Measurements from ENCODE around the gene KNCN.
A peak's percentile ranks its signal among the peaks of the same experiment; 100 is the strongest.

The KNCN gene

DNA sequence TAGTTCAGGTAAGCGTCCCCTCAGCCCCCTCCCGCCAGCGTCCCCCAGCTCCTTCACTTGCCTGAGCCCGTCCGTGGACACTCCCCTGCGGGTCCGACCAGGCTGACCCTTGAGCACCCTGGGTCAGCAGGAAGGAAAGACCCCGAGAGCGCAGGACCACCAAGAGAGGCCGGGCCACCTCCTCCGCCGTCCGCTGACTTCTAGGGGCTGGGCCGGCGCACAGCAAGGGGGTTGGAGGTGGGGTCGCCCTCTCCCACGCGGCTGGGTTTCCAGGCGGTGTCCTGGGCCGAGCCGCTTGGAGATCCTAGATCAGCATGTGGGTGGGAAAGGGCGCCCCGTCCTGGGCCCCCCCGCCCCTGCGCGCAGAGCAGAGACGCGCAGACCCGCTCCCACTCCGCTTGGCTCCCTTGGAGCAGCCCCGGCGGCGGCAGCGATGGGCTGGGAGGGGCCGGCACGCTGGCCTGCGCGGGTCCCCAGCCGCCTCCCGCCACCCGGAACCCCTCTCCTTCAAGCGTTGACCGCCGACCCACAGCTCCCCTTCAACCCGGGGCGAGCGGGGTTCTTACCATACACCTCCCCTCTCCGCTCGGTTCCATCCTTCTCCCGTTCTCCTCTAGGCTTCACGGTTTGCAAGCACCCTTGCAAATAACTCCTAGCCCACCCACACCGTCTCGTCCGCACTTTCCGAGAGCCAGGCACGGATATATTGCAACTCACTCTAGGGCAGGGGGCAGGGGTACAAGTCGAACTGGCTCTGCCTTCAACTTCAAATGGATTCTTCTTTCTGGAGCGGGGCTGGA lies 7.5 kb downstream of the KNCN start:
- no peak for DNase-seq

DNA sequence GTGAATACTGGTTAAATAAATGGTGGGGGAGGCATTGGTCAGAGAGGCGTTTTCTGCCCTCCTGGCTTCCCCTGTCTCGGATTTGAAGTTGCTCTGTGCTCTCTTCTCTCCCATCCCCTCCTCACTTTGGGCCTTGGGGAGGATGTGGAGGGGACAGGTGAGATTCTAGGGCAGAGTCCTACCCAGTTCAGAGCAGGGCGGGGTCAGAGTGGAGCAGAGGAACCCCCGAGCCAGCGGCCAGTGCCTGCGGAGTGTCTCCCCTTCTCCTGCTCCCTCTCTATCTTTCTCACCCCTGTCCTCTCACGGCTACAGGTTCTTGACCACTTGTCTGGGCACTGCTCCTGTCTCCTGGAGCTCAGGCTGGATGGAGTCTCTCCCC lies 8.1 kb downstream of the KNCN start:
- DNase-seq: no peak

- peak in 2 of 3 donors; percentile 29 to 50 for DNase-seq
These were observed 11.5 kb downstream of the KNCN start for GRCh38 chr1:46539972-46540371.

DNA sequence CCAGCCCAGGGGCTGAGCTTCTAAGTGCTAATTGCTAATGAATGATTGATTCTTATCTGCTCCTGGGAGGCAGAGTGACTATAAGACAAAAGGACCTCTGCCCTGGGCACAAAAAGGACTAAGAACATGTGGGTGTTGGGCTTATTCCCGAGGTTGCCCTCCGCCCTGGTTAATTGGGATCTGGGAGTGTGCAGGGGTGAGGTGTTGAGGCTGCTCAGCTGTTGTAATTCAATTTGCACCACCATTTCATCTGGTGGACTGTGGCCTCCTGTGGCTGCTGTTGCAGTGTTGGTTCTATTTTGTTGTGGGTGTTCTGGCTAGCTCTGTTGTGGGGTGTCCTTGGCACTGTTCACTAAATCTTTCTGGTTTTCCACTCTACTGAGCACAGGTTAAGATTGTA lies 13.3 kb downstream of the KNCN start:
- DNase-seq: no peak

GRCh38 chr1:46537651-46538050 lies 13.8 kb downstream of the KNCN start:
- no peak for DNase-seq

- no peak for DNase-seq
These were observed 14.9 kb downstream of the KNCN start for GRCh38 chr1:46536527-46536926.

DNA sequence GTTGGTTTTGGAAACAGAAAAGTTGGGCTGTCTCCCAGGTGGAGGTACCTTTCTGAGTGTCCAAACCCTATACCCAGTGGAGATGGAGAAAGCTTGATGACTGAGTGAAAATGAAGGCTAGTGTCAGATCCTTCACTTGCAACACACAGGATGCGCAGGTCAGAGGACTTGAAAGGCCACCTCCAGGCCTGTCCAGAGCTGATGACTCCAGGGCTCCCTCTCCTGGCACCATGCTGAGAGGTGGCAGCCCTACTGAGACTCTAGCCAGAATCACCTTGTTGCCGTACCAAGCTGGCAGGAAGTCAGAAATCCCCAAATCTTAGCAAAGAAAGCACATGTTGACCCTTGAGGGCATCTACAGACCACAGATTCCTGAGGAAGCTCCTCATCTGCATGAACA lies 16.4 kb downstream of the KNCN start:
- peak; percentile 53 to 66 (median 56) for DNase-seq

DNA sequence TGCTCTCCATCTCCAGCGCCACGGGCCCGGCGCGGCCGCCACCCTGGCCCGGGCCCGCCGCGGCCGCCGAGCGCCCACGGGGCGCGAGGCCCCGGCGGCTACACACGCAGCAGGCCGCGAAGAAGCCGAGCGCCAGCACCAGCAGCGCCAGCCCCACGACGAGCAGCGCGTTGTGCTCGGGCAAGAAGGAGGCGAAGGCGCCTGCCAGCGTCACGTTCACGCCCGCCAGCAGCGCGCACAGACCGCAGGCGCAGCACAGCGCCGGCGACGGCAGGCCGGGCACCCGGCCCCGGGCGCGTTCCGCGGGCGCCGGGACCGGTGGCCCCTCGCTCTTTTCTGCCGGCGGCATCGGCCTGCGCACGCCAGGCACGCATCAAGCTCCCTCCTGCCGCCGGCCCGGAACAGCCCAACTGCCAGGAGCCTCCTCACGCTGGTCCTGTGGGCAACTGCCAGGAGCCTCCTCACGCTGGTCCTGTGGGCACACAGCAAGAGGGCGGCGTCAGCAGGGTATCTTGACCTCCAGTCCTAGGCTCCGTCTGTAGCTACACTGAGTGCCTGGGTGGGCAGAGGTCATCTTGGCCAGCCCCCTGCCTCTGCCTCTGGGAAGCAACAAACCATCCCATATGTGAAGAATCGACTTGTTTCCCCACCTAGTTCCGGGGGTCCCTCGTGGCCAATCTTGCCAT lies 18.1 kb downstream of the KNCN start:
- DNase-seq: peak; percentile 30 to 62 (median 43)

DNA sequence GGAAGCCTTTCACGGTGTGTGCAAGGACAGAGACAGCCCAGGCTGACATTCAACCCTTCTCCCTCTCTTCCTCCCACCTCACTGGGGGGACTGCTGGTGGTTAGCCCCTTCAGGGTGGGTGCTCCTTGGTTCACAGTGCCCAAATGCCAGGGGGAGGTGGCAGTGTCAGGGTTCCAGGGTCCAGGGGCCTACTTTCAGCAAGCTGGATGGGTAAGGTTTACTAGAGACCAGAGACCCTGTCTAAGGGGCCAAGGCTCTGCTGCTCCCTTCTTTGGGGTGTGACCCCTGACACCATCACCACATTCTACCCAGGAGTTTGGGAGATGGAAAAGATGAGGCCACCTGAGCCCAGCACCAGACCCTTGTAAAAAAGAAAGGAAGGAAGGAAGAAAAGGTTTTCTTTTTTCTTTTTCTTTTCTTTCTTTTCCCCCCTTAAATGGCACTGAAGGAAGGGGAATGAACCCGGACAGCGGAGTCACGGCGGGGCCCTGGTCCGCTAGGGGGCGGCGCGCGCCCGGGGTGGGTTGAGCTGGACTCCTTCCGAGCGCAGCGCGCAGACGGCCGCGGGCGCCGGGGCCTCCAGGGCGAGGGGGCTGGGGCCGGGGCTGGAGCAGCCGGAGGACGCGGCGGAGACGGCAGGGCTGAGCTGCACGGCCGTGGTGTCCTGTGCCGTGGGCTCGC lies 18.8 kb downstream of the KNCN start:
- peak; percentile 63 to 91 (median 76) for DNase-seq

DNA sequence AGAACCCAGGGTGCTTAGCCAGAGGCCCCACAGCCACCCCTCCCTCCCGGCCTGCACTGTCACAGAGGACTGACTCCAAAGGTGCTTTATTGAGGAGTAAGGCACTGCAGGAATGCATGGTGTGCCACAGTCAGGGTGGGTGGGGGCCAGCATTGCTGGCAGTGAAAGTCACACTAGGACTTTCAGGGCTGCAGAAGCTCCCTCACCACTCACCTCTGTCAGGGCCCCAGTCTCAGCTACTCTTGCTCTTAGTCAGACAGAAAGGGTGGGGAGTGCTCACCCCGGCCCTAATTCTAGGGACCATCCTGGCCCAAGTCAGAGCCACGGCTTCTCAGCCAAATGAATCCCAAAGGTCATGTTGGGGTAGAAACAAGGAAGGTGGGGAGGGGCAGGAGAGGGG lies 19.4 kb downstream of the KNCN start:
- DNase-seq: no peak

GRCh38 chr1:46530791-46531409 lies 20.5 kb downstream of the KNCN start:
- no peak for DNase-seq

DNA sequence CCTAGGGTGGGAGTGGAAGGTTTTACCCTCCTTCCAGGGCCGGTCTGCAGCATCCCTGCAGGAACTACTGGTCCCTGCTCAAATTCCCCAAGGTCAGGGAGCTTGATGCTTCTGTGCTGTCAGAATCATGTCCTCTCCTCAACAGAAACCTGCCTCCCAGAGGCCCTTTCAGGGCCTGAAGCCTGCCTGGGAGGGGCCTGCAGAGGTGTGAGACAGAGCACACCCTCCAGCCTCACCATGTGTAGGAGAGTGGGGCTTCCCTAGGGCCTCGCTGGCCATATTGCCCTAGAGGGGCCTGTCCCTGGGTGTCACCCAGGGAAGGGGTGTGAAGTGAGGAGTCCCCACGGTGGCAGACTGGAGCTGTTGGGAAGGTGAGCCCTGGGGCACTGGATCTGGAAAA lies 21.1 kb downstream of the KNCN start:
- DNase-seq: no peak

- DNase-seq: no peak
These were observed 22.3 kb downstream of the KNCN start for GRCh38 chr1:46529031-46529630.

DNA sequence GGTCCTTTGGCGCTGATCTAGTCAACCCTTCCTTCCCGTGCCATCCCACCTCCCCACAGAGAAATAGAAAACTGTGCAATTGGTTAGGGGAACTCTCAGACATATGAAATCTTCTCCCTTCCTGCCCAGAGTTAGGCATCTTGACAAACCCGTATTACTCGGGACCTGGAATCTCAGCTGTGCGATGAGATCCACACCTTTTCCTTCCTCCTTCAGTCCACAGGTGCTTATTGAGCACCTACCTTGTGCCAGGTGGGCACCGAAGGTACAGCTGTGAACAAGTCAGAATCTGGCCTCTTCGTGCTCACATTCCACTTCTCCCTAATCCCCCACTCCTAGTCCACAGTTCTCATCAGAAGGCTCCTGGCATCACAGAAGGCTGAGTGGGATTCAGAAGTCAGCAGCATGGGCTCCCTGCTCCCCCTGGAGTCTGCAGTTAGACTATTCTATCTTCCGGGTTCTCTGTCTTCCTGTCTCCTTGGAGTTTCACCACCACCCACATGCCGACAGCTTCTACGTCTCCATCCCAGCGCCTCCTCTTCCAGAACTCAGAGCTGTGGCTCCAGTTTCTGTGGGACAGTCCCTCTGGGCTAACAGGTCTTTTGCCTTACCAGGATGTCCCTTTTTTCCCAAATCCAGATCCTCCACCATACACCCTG lies 23.0 kb downstream of the KNCN start:
- peak; percentile 27 to 40 (median 36) for DNase-seq

- DNase-seq: peak; percentile 91 to 92 (median 91)
These were observed 23.8 kb downstream of the KNCN start for GRCh38 chr1:46527474-46528296.

DNA sequence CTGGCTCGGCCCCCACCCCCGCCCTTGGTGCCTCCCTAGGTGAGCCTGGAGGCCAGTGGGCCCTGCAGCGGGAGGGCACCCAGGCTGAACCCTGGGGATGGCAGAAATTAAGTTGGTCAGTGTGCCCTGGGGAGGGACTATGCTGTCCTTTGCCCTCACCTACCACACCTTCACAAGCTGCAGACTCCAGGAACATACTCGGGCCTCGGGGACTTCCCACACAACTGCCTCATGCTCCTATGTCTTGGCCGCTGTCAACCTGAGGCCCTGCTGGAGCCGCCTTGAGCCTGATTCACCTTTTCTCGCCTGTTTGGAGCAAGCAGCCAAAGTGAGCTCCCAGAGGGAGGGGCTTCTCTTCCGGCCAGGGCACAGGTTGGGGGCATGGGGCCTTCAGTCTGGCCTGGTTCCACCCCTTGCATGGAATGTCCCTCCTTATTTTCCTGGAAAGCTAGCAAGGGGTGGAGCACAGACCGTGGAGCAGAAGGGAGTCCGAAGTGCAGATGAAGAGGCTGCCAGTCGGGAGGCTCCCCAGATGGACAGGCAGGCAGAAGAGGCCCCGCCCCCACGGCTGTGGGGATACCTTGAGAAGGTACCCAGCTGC lies 24.7 kb downstream of the KNCN start:
- no peak for DNase-seq

DNA sequence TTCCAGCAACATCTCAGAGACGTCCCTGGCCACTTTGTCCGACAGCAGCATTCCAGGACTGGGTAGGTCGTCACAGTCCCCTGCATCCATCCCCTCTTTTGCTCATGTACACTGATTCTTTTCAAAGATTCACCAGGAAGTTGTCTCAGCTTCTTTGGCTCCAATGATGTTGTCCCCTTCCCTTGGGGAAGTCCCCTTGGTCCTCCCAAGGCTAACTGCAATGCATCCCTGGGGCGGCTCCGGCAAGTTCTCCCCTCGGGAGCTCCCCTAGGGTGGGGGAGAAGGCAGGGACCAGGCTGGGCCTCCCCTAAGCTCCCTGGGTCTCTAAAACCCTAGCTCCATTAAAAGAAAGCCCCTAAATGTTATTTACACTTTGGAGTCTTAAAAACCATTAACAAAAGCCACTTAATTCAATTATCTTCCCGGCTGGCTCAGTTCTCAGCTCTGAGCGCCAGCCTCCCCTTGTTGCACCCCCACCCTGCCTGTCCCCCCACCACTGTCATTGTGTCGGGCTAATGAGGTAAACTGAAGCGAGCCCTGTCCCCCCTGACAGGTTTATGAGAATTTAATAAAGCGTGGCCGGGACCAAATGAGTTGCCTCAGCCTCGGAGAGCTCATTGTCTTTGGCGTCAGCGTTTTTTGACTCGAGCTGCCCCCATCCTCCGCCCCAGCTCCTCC lies 25.3 kb downstream of the KNCN start:
- no peak for DNase-seq

GRCh38 chr1:46525253-46525983 lies 26.0 kb downstream of the KNCN start:
- no peak for DNase-seq

GRCh38 chr1:46524843-46525242 lies 26.6 kb downstream of the KNCN start:
- no peak for DNase-seq

Data from suppressor macrophage treated with lipopolysaccharide for 1 hour (primary cell).